Osteocyte (in vitro differentiated cells): ENCODE measurements around the gene BAIAP2. TPM values are rescaled to one million over a fixed set of nuclear protein-coding genes. Genes with fewer than 3 reads are reported as not detected.
A peak's percentile ranks its signal among the peaks of the same experiment; 100 is the strongest.

Experiments used
- DNase-seq: peaks from one replicate; pipeline ENCODE4 v3.0.0; 2021; ENCODE audit warnings: mixed read lengths; ENCODE audit not compliant: unreplicated experiment; ENCODE audit errors: extremely low spot score
- H3K27ac Mint-ChIP-seq: one replicate; pipeline ENCODE4 v1.8.0; 2021; ENCODE audit warnings: mild to moderate bottlenecking, mixed read lengths; ENCODE audit not compliant: unreplicated experiment
- H3K27me3 Mint-ChIP-seq: one replicate; pipeline ENCODE4 v1.8.0; 2021; ENCODE audit warnings: mixed read lengths; ENCODE audit not compliant: unreplicated experiment
- H3K36me3 Mint-ChIP-seq: one replicate; pipeline ENCODE4 v1.8.0; 2021; ENCODE audit warnings: mixed read lengths; ENCODE audit not compliant: unreplicated experiment
- H3K4me1 Mint-ChIP-seq: one replicate; pipeline ENCODE4 v1.8.0; 2021; ENCODE audit warnings: mixed read lengths; ENCODE audit not compliant: unreplicated experiment
- H3K4me3 Mint-ChIP-seq: one replicate; pipeline ENCODE4 v1.8.0; 2021; ENCODE audit warnings: mild to moderate bottlenecking, moderate library complexity, mixed read lengths; ENCODE audit not compliant: unreplicated experiment
- H3K9me3 Mint-ChIP-seq: one replicate; pipeline ENCODE4 v1.8.0; 2021; ENCODE audit warnings: mixed read lengths; ENCODE audit not compliant: unreplicated experiment
- total RNA-seq: library from RNA; stranded (reverse); gene quantifications from 2 replicates; pipeline ENCODE4 v1.2.1, GENCODE V29; 2021
- TF ChIP-seq, protein P1 (sequence below): fragments of 200-600 bp; sonication (generic); IDR thresholded peaks from 2 replicates; pipeline ENCODE4 v1.5.0; 2021; ENCODE audit warnings: antibody characterized with exemption, mild to moderate bottlenecking, moderate library complexity

BAIAP2 gene
- total RNA-seq, 1 donor from 2014 or later, result 29.0 TPM

- TF ChIP-seq, protein P1, sequence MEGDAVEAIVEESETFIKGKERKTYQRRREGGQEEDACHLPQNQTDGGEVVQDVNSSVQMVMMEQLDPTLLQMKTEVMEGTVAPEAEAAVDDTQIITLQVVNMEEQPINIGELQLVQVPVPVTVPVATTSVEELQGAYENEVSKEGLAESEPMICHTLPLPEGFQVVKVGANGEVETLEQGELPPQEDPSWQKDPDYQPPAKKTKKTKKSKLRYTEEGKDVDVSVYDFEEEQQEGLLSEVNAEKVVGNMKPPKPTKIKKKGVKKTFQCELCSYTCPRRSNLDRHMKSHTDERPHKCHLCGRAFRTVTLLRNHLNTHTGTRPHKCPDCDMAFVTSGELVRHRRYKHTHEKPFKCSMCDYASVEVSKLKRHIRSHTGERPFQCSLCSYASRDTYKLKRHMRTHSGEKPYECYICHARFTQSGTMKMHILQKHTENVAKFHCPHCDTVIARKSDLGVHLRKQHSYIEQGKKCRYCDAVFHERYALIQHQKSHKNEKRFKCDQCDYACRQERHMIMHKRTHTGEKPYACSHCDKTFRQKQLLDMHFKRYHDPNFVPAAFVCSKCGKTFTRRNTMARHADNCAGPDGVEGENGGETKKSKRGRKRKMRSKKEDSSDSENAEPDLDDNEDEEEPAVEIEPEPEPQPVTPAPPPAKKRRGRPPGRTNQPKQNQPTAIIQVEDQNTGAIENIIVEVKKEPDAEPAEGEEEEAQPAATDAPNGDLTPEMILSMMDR, result peak; percentile 86
- H3K4me3 Mint-ChIP-seq, result peak overlapping the region; percentile 60
- H3K27me3 Mint-ChIP-seq, result no peaks in the 10 kb centered on the region
- H3K9me3 Mint-ChIP-seq, result no peaks in the 10 kb centered on the region
- DNase-seq, result peak; percentile 92
- H3K4me1 Mint-ChIP-seq, result peaks cover 50% of the 10 kb centered on the region
- peak overlapping the region; percentile 97 for H3K27ac Mint-ChIP-seq
- no peaks in the 10 kb centered on the region for H3K36me3 Mint-ChIP-seq
These were observed 62.4 kb downstream of the BAIAP2 start for GRCh38 chr17:81097134-81097942.

DNA sequence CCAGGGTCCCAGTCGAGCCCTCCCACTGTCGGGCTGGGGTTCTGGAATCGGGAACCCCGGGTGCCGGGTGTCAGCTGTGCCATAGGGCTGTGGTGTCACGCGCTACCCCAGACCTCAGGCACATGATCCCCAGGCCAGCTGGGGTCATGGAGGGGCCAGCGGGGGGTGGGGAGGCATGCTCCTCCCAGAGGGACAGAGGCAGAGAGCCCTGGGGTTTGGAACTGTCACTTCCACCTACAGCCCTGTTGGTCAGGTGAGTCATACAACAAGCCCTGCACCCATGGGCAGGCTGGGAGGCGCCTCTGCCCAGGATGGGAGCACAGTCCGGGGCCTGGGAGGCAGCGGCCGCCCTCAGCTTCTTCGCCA, 63.0 kb downstream of the BAIAP2 start:
- Mint-ChIP-seq H3K9me3 (no peaks in the 10 kb centered on the region), H3K36me3 (no peaks in the 10 kb centered on the region), H3K27ac (no peak overlapping the region), H3K27me3 (no peaks in the 10 kb centered on the region), H3K4me3 (no peak overlapping the region), H3K4me1 (peaks cover 46% of the 10 kb centered on the region)
- DNase-seq, result no peak
- TF ChIP-seq, protein P1, result no peak

GRCh38 chr17:81099888-81100287, 64.9 kb downstream of the BAIAP2 start:
- H3K27me3 Mint-ChIP-seq, result no peaks in the 10 kb centered on the region
- H3K4me1 Mint-ChIP-seq, result peaks cover 29% of the 10 kb centered on the region
- no peak overlapping the region for H3K4me3 Mint-ChIP-seq
- no peak overlapping the region for H3K27ac Mint-ChIP-seq
- H3K9me3 Mint-ChIP-seq, result no peaks in the 10 kb centered on the region
- H3K36me3 Mint-ChIP-seq, result no peaks in the 10 kb centered on the region
- TF ChIP-seq, protein P1, result no peak
- no peak for DNase-seq

DNA sequence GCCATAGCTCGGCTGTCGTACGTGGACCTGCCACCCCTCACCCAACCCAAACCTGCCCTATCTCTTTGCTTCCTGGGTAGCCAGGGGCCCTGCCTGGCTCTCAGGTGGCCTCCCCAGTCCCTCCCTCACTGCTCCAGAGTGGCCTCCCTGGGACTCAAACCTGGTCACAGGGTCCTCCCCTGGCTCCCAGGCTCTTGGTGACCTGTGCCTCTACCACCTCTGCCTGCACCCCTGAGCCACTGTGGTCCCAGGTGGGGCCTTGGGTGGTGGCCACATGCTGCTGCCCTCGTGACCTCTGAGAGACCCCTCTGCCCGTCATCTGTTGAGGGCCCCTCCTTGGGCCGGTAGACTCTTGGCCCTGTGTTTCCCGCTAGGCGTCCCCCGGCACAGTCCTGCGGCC, 65.7 kb downstream of the BAIAP2 start:
- Mint-ChIP-seq H3K9me3 (no peaks in the 10 kb centered on the region), H3K27ac (no peak overlapping the region), H3K4me1 (peaks cover 21% of the 10 kb centered on the region), H3K36me3 (no peaks in the 10 kb centered on the region), H3K4me3 (no peak overlapping the region), H3K27me3 (no peaks in the 10 kb centered on the region)
- TF ChIP-seq, protein P1, result no peak
- DNase-seq, result no peak

DNA sequence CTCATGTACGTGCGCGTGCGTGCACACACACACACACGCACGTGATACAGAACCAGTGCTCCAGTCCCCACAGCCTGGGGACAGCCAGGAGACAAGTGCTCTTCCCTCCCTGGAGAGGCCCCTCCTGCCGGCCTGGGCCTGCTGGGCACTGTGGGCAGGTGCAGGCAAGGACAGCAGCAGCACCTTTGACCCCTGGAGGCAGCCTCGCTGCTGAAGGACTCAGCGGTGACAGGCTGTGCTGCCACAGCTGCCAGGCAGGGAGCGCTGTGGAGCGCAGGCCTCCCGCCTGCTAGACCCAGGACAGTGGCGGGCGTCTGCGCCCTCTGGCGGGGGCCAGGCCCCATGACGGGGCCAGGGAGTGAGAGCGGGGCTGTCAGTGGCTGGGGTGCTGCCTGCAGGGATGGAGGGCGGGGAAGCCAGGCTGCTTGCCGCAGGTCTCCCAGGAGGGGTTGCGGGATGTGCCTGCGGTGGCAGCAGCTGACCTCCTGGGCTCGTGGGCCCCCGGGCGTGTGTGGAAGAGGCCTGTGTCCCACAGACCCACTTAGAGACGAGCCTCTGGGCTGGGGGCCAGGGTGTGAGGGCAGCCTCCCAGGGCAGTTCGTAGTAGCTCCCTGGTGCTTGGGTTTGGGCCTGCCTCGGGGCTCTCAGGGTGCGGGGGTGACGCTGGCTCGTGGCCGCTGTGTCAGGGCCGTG, 66.8 kb downstream of the BAIAP2 start:
- Mint-ChIP-seq H3K4me1 (peaks cover 11% of the 10 kb centered on the region), H3K27ac (no peak overlapping the region), H3K4me3 (no peak overlapping the region), H3K9me3 (no peaks in the 10 kb centered on the region), H3K36me3 (no peaks in the 10 kb centered on the region), H3K27me3 (no peaks in the 10 kb centered on the region)
- TF ChIP-seq, protein P1, result peak; percentile 100
- peak; percentile 97 for DNase-seq
